ENCODE data around the gene ETV2.
A peak's percentile ranks its signal among the peaks of the same experiment; 100 is the strongest.
"Not testable (repeated sequence)": the region's sequence is repeated elsewhere in the genome, so short reads cannot be mapped to it uniquely, and the experiment has no call there.

ETV2 gene

GRCh38 chr19:35673121-35673804, 31.7 kb downstream of the ETV2 start (continued):
- TF ChIP-seq SETDB1 (IDR thresholded peaks at IDR 0.05; ENCODE audit: insufficient read length, low read length) (no peak), ZNF768 (tag by site-specific recombination; IDR thresholded peaks at IDR 0.05) (0 out of 2 replicates have a peak, but pooled peaks have one; percentile 31)

GRCh38 chr19:35675589-35676140, 34.1 kb downstream of the ETV2 start:
- TF ChIP-seq ZNF366 (tag by site-specific recombination; conservative IDR thresholded peaks at IDR 0.05) = peak; percentile 51
- no peak for TF ChIP-seq ZNF629 (tag by site-specific recombination; IDR thresholded peaks at IDR 0.05)
- TF ChIP-seq ZNF692 (tag by site-specific recombination; IDR thresholded peaks at IDR 0.05) = no peak
- TF ChIP-seq ZNF223 (tag by site-specific recombination; IDR thresholded peaks at IDR 0.05) = no peak
- no peak for TF ChIP-seq HOXC10 (CRISPR knock-in tag; IDR thresholded peaks at IDR 0.05)
- no peak for TF ChIP-seq KLF10 (tag by site-specific recombination; IDR thresholded peaks at IDR 0.05)
- peak; percentile 64; the same call in 1 of the 2 replicates for TF ChIP-seq ZNF768 (tag by site-specific recombination; IDR thresholded peaks at IDR 0.05)
- TF ChIP-seq ZNF560 (tag by site-specific recombination; IDR thresholded peaks at IDR 0.05; ENCODE audit: borderline replicate concordance) = no peak
- ChIA-PET POLR2A (no interaction called here), CTCF (interaction anchor here (1.1 to 1.4 kb wide), 2 partner anchors 13 to 127 kb away, joined by 3 to 6 read pairs; no protein-coding TSS in a partner anchor)
- Histone ChIP-seq H3K36me3 (ENCODE audit: control insufficient read depth in 2 of 2, insufficient read depth in 1 of 2, low read length in 2 of 2) (no peaks in the 10 kb centered on the region; a peak in 1 of 3 replicates), H3K27ac (ENCODE audit: extremely low read depth, low read depth, low read length) (no peak overlapping the region), H3K4me3 (ENCODE audit: low read depth, low read length) (no peak overlapping the region), H3K9me3 (ENCODE audit: control insufficient read depth, insufficient read depth, low read depth, low read length) (no peaks in the 10 kb centered on the region), H3K4me1 (ENCODE audit: control insufficient read depth, insufficient read depth, low read length) (peaks cover 6% of the 10 kb centered on the region)

- Histone ChIP-seq H3K4me3 (ENCODE audit: low read depth, low read length) (no peak overlapping the region), H3K27ac (ENCODE audit: extremely low read depth, low read depth, low read length) (no peak overlapping the region), H3K9me3 (ENCODE audit: control insufficient read depth, insufficient read depth, low read depth, low read length) (no peaks in the 10 kb centered on the region; the same call in 1 of the 2 replicates), H3K36me3 (ENCODE audit: control insufficient read depth in 2 of 2, insufficient read depth in 1 of 2, low read length in 2 of 2) (no peaks in the 10 kb centered on the region; a peak in 1 of 3 replicates), H3K4me1 (ENCODE audit: control insufficient read depth, insufficient read depth, low read length) (no peaks in the 10 kb centered on the region)
- POLR2A ChIA-PET = interaction anchor here (1.7 kb wide), 1 partner anchor 16 kb away, joined by 6 read pairs; no protein-coding TSS in a partner anchor
- CTCF ChIA-PET = interaction anchor here (0.8 to 2.0 kb wide), 12 partner anchors 9 to 337 kb away, joined by 3 to 10 read pairs (median 4); no protein-coding TSS in a partner anchor
- no peak for TF ChIP-seq PBX3 (CRISPR knock-in tag; IDR thresholded peaks at IDR 0.05)
- no peak for TF ChIP-seq ZNF2 (tag by site-specific recombination; IDR thresholded peaks at IDR 0.05)
- TF ChIP-seq ZNF658 (tag by site-specific recombination; IDR thresholded peaks at IDR 0.05) = no peak
- TF ChIP-seq ZNF585B (tag by site-specific recombination; IDR thresholded peaks at IDR 0.05) = no peak
- TF ChIP-seq GLI2 (tag by site-specific recombination; IDR thresholded peaks at IDR 0.05; ENCODE audit: borderline replicate concordance, low read depth) = no peak
- TF ChIP-seq KLF10 (tag by site-specific recombination; IDR thresholded peaks at IDR 0.05) = no peak
- TF ChIP-seq ZNF664 (tag by site-specific recombination; IDR thresholded peaks at IDR 0.05) = no peak
- no peak for TF ChIP-seq GLI4 (tag by site-specific recombination; IDR thresholded peaks at IDR 0.05)
These were observed 48.3 kb downstream of the ETV2 start for GRCh38 chr19:35689836-35690235.

DNA sequence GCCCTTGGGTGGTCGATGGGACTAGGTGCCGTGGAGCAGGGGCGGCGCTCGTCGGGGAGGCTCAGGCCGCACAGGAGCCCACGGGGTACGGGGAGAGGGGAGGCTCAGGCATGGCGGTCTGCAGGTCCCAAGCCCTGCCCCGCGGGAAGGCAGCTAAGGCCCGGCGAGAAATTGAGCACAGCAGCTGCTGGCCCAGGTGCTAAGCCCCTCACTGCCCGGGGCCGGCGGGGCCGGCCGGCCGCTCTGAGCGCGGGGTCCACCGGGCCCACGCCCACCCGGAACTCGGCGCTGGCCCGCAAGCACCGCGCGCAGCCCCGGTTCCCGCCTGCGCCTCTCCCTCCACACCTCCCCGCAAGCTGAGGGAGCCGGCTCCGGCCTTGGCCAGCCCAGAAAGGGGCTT, 49.6 kb downstream of the ETV2 start:
- H3K4me3 ChIP-seq (ENCODE audit: low read depth, low read length); H3K27ac ChIP-seq (ENCODE audit: extremely low read depth, low read depth, low read length); H3K9me3 ChIP-seq (ENCODE audit: control insufficient read depth, insufficient read depth, low read depth, low read length); H3K36me3 ChIP-seq (ENCODE audit: control insufficient read depth in 2 of 2, insufficient read depth in 1 of 2, low read length in 2 of 2); POLR2A ChIA-PET; H3K4me1 ChIP-seq (ENCODE audit: control insufficient read depth, insufficient read depth, low read length): not testable (repeated sequence)
- CTCF ChIA-PET = interaction anchor here (1.4 to 10.4 kb wide), 5 partner anchors 10 to 240 kb away, joined by 4 to 119 read pairs (median 11); no protein-coding TSS in a partner anchor
